Measurements from ENCODE around the gene FIG4. TPM values are rescaled to one million over a fixed set of nuclear protein-coding genes. Genes with fewer than 3 reads are reported as not detected.

The FIG4 gene
- total and polyA plus RNA-seq, 8 donors: 18.0 to 24.5 (median 19.0) TPM

- Histone ChIP-seq H3K9me3 (no peaks in the 10 kb centered on the region), H3K27me3 (no peaks in the 10 kb centered on the region), H3K4me3 (no peak overlapping the region), H3K27ac (no peak overlapping the region), H3K4me1 (peaks cover 13 to 18% of the 10 kb centered on the region in 2 donors), H3K36me3 (peaks cover 0 to 37% of the 10 kb centered on the region in 2 donors)
- ATAC-seq (no peak), DNase-seq (peak in 1 of 4 donors; percentile 10)
- intact Hi-C loops (cut with DNase I): no loop called here
- TF ChIP-seq CTCF (IDR thresholded peaks at IDR 0.05): no peak
These were observed 105.0 kb downstream of the FIG4 start for GRCh38 chr6:109795994-109796555.

GRCh38 chr6:109799129-109799528 is 108.0 kb downstream of the FIG4 start:
- DNase-seq (no peak), ATAC-seq (no peak)
- TF ChIP-seq CTCF (IDR thresholded peaks at IDR 0.05): no peak
- no peak overlapping the region for H3K4me3 ChIP-seq
- H3K27ac ChIP-seq: no peak overlapping the region
- H3K27me3 ChIP-seq: no peaks in the 10 kb centered on the region
- no peaks in the 10 kb centered on the region for H3K9me3 ChIP-seq
- H3K4me1 ChIP-seq: peaks cover 4 to 6% of the 10 kb centered on the region in 2 donors
- intact Hi-C loops (cut with DNase I): no loop called here
- H3K36me3 ChIP-seq: peaks cover 0 to 29% of the 10 kb centered on the region in 2 donors

GRCh38 chr6:109799664-109800063 is 108.6 kb downstream of the FIG4 start:
- Histone ChIP-seq H3K9me3 (no peaks in the 10 kb centered on the region), H3K4me3 (no peak overlapping the region), H3K27ac (no peak overlapping the region), H3K27me3 (no peaks in the 10 kb centered on the region), H3K36me3 (peaks cover 0 to 29% of the 10 kb centered on the region in 2 donors), H3K4me1 (peaks cover 0 to 1% of the 10 kb centered on the region in 2 donors)
- DNase-seq (no peak), ATAC-seq (no peak)
- intact Hi-C loops (cut with DNase I): no loop called here
- no peak for TF ChIP-seq CTCF (IDR thresholded peaks at IDR 0.05)

- intact Hi-C loops (cut with DNase I): no loop called here
- Histone ChIP-seq H3K4me3 (no peak overlapping the region), H3K27me3 (no peaks in the 10 kb centered on the region), H3K36me3 (peaks cover 0 to 29% of the 10 kb centered on the region in 2 donors), H3K9me3 (no peaks in the 10 kb centered on the region), H3K27ac (no peak overlapping the region), H3K4me1 (no peaks in the 10 kb centered on the region)
- ATAC-seq (no peak), DNase-seq (no peak)
- no peak for TF ChIP-seq CTCF (IDR thresholded peaks at IDR 0.05)
These were observed 109.7 kb downstream of the FIG4 start for GRCh38 chr6:109800771-109801170.

- no peak for TF ChIP-seq CTCF (IDR thresholded peaks at IDR 0.05)
- Histone ChIP-seq H3K36me3 (peaks cover 0 to 27% of the 10 kb centered on the region in 2 donors), H3K27ac (no peak overlapping the region), H3K9me3 (no peaks in the 10 kb centered on the region), H3K27me3 (no peaks in the 10 kb centered on the region), H3K4me1 (no peaks in the 10 kb centered on the region), H3K4me3 (no peak overlapping the region)
- no peak for ATAC-seq
- no peak for DNase-seq
- intact Hi-C loops (cut with DNase I): no loop called here
These were observed 110.7 kb downstream of the FIG4 start for GRCh38 chr6:109801794-109802193.

Measured in left lung (tissue), 10 donors.